HG02884 (cell line): ENCODE results near the gene ACOXL.

Experiments used
- ATAC-seq: cut with Tn5 transposase; IDR thresholded peaks from one replicate; pipeline ENCODE4 v1.9.1; 2021; ENCODE audit warnings: mild to moderate bottlenecking, moderate library complexity; ENCODE audit not compliant: unreplicated experiment

ACOXL gene

GRCh38 chr2:110751642-110752041, 19.3 kb downstream of the ACOXL start:
- ATAC-seq = no peak

GRCh38 chr2:110752871-110753270, 20.5 kb downstream of the ACOXL start:
- ATAC-seq = no peak

- no peak for ATAC-seq
These were observed 23.2 kb downstream of the ACOXL start for GRCh38 chr2:110755491-110756078.

- no peak for ATAC-seq
These were observed 27.0 kb downstream of the ACOXL start for GRCh38 chr2:110759411-110759810.

- no peak for ATAC-seq
These were observed 32.6 kb downstream of the ACOXL start for GRCh38 chr2:110764931-110765330.

- ATAC-seq = no peak
These were observed 33.9 kb downstream of the ACOXL start for GRCh38 chr2:110766291-110766690.

- no peak for ATAC-seq
These were observed 36.2 kb downstream of the ACOXL start for GRCh38 chr2:110768591-110768990.

- no peak for ATAC-seq
These were observed 38.1 kb downstream of the ACOXL start for GRCh38 chr2:110770404-110770958.

- ATAC-seq = no peak
These were observed 38.6 kb downstream of the ACOXL start for GRCh38 chr2:110770959-110771431.

- no peak for ATAC-seq
These were observed 39.4 kb downstream of the ACOXL start for GRCh38 chr2:110771547-110772382.

- no peak for ATAC-seq
These were observed 40.0 kb downstream of the ACOXL start for GRCh38 chr2:110772383-110772755.

- ATAC-seq = no peak
These were observed 41.1 kb downstream of the ACOXL start for GRCh38 chr2:110773401-110773921.

- ATAC-seq = no peak
These were observed 42.3 kb downstream of the ACOXL start for GRCh38 chr2:110774701-110775100.

GRCh38 chr2:110777531-110778311, 45.3 kb downstream of the ACOXL start:
- ATAC-seq = no peak

GRCh38 chr2:110780461-110780860, 48.1 kb downstream of the ACOXL start:
- ATAC-seq = no peak

GRCh38 chr2:110783196-110783873, 51.0 kb downstream of the ACOXL start:
- no peak for ATAC-seq

GRCh38 chr2:110784047-110784631, 51.8 kb downstream of the ACOXL start:
- no peak for ATAC-seq

- ATAC-seq = no peak
These were observed 53.1 kb downstream of the ACOXL start for GRCh38 chr2:110785439-110785838.

- no peak for ATAC-seq
These were observed 56.6 kb downstream of the ACOXL start for GRCh38 chr2:110788976-110789375.

GRCh38 chr2:110789706-110790105, 57.3 kb downstream of the ACOXL start:
- ATAC-seq = no peak
